NB4 (cell line): ENCODE data around the gene SF3B5.

Source experiments
- POLR2A ChIP-seq: IDR thresholded peaks from 2 replicates; pipeline ENCODE4 v1.6.1; 2011; ENCODE audit warnings: mild to moderate bottlenecking; ENCODE audit not compliant: insufficient read length; ENCODE audit errors: extremely low read depth
- TF ChIP-seq, protein P1 (sequence below): IDR thresholded peaks from one replicate; pipeline ENCODE4 v1.5.1; 2012; ENCODE audit warnings: low read depth, low read length
- TF ChIP-seq, protein P2 (sequence below): IDR thresholded peaks from 2 replicates; pipeline ENCODE4 v1.6.1; 2011; ENCODE audit warnings: low read depth, low read length

DNA sequence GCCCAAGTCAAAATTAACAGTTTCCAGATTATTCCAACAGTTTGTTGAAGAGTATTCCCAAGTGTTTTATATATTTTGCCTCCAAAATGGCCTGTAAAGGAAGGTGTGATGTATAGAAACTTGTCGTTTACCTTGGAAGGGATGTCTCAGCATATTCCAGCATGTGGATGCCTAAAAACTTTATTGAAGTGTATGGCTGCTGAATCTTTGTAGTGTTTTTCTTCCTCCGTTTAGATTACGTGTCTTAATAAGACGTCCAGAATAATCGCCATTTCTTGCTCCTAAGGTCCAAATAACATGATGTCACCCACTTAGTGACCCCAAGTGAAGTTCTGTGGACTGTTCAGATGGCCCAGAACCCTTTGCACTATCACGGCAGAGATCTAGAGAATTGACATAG, 18.0 kb upstream of the SF3B5 start:
- no peak for TF ChIP-seq POLR2A
- TF ChIP-seq, protein P1, sequence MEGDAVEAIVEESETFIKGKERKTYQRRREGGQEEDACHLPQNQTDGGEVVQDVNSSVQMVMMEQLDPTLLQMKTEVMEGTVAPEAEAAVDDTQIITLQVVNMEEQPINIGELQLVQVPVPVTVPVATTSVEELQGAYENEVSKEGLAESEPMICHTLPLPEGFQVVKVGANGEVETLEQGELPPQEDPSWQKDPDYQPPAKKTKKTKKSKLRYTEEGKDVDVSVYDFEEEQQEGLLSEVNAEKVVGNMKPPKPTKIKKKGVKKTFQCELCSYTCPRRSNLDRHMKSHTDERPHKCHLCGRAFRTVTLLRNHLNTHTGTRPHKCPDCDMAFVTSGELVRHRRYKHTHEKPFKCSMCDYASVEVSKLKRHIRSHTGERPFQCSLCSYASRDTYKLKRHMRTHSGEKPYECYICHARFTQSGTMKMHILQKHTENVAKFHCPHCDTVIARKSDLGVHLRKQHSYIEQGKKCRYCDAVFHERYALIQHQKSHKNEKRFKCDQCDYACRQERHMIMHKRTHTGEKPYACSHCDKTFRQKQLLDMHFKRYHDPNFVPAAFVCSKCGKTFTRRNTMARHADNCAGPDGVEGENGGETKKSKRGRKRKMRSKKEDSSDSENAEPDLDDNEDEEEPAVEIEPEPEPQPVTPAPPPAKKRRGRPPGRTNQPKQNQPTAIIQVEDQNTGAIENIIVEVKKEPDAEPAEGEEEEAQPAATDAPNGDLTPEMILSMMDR = no peak
- TF ChIP-seq, protein P2, sequence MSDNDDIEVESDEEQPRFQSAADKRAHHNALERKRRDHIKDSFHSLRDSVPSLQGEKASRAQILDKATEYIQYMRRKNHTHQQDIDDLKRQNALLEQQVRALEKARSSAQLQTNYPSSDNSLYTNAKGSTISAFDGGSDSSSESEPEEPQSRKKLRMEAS = no peak
